H9 (cell line): Measurements from ENCODE around the gene RNU6-1. TPM values are rescaled to one million over a fixed set of nuclear protein-coding genes. Genes with fewer than 3 reads are reported as not detected.

Experiments used
- DNase-seq: peaks from one replicate; pipeline ENCODE4 v3.0.0-alpha.2; 2017
- H2AFZ ChIP-seq: one replicate; pipeline ENCODE4 v1.6.1; 2013; ENCODE audit warnings: mild to moderate bottlenecking, low read length, control low read depth, moderate library complexity
- H2AK5ac ChIP-seq: 2 replicates; pipeline ENCODE4 v1.6.1; 2013; ENCODE audit warnings: low read length, control low read depth, mixed read lengths; ENCODE audit not compliant: insufficient read length
- H2BK120ac ChIP-seq: one replicate; pipeline ENCODE4 v1.6.1; 2013; ENCODE audit warnings: low read depth, mild to moderate bottlenecking, low read length, control low read depth, inconsistent platforms; ENCODE audit not compliant: poor library complexity, severe bottlenecking
- H2BK12ac ChIP-seq: 2 replicates; pipeline ENCODE4 v1.6.1; 2013; ENCODE audit warnings: low read length, control low read depth, mixed read lengths, low read depth; ENCODE audit not compliant: insufficient read length
- H2BK15ac ChIP-seq: 2 replicates; pipeline ENCODE4 v1.6.1; 2013; ENCODE audit warnings: low read depth, low read length, control low read depth
- H2BK20ac ChIP-seq: one replicate; pipeline ENCODE4 v1.6.1; 2013; ENCODE audit warnings: low read depth, mild to moderate bottlenecking, low read length, control low read depth, inconsistent platforms; ENCODE audit not compliant: poor library complexity, severe bottlenecking
- H2BK5ac ChIP-seq: 2 replicates; pipeline ENCODE4 v1.6.1; 2013; ENCODE audit warnings: low read length, control low read depth, mixed read lengths; ENCODE audit not compliant: insufficient read length
- H3K14ac ChIP-seq: 2 replicates; pipeline ENCODE4 v1.6.1; 2013; ENCODE audit warnings: low read length, control low read depth; ENCODE audit not compliant: insufficient read depth
- H3K18ac ChIP-seq: 2 replicates; pipeline ENCODE4 v1.6.1; 2013; ENCODE audit warnings: low read depth, mild to moderate bottlenecking, mixed read lengths, low read length, control low read depth; ENCODE audit not compliant: insufficient read length
- H3K23ac ChIP-seq: 2 replicates; pipeline ENCODE4 v1.6.1; 2013; ENCODE audit warnings: low read length, control low read depth, mixed read lengths, low read depth; ENCODE audit not compliant: insufficient read length
- H3K23me2 ChIP-seq: 2 replicates; pipeline ENCODE4 v1.6.1; 2013; ENCODE audit warnings: low read depth, mild to moderate bottlenecking, mixed read lengths, low read length, control low read depth; ENCODE audit not compliant: insufficient read length, poor library complexity, severe bottlenecking
- H3K27ac ChIP-seq: 2 replicates; pipeline ENCODE4 v1.5.1; 2013; ENCODE audit warnings: low read length, control low read depth, mixed read lengths, low read depth; ENCODE audit not compliant: insufficient read length
- H3K27me3 ChIP-seq: 2 replicates; pipeline ENCODE4 v1.6.1; 2013; ENCODE audit warnings: low read length, control low read depth, inconsistent platforms; ENCODE audit not compliant: insufficient read depth
- H3K4ac ChIP-seq: 2 replicates; pipeline ENCODE4 v1.6.1; 2013; ENCODE audit warnings: low read depth, mild to moderate bottlenecking, control low read depth, inconsistent platforms, low read length, moderate library complexity
- H3K4me1 ChIP-seq: 2 replicates; pipeline ENCODE4 v1.6.1; 2013; ENCODE audit warnings: low read length, control low read depth, inconsistent platforms; ENCODE audit not compliant: insufficient read depth
- H3K4me2 ChIP-seq: 2 replicates; pipeline ENCODE4 v1.6.1; 2013; ENCODE audit warnings: low read length, control low read depth, mixed read lengths; ENCODE audit not compliant: insufficient read length, insufficient read depth
- H3K56ac ChIP-seq: 2 replicates; pipeline ENCODE4 v1.6.1; 2013; ENCODE audit warnings: low read depth, mild to moderate bottlenecking, mixed read lengths, low read length, control low read depth; ENCODE audit not compliant: insufficient read length
- H3K79me1 ChIP-seq: 2 replicates; pipeline ENCODE4 v1.6.1; 2013; ENCODE audit warnings: low read depth, mild to moderate bottlenecking, moderate library complexity, low read length, control low read depth, inconsistent platforms; ENCODE audit not compliant: insufficient read depth, poor library complexity, severe bottlenecking
- H3K79me2 ChIP-seq: 2 replicates; pipeline ENCODE4 v1.6.1; 2013; ENCODE audit warnings: low read length, control low read depth, inconsistent platforms; ENCODE audit not compliant: insufficient read depth
- H3K9ac ChIP-seq: 2 replicates; pipeline ENCODE4 v1.6.1; 2013; ENCODE audit warnings: low read length, control low read depth, mixed read lengths; ENCODE audit not compliant: insufficient read length; ENCODE audit errors: extremely low read depth
- H3K9me3 ChIP-seq: one replicate; pipeline ENCODE4 v1.6.1; 2013; ENCODE audit warnings: low read depth, low read length, inconsistent platforms; ENCODE audit not compliant: control insufficient read depth
- H3T11ph ChIP-seq: one replicate; pipeline ENCODE4 v1.6.1; 2013; ENCODE audit warnings: mild to moderate bottlenecking, low read length, control low read depth, inconsistent platforms
- H4K20me1 ChIP-seq: one replicate; pipeline ENCODE4 v1.6.1; 2013; ENCODE audit not compliant: control insufficient read depth, insufficient read length, insufficient read depth
- H4K5ac ChIP-seq: 2 replicates; pipeline ENCODE4 v1.6.1; 2013; ENCODE audit warnings: low read depth, mild to moderate bottlenecking, mixed read lengths, low read length, control low read depth; ENCODE audit not compliant: insufficient read length
- H4K8ac ChIP-seq: replicated peaks from 2 replicates; pipeline ENCODE4 v1.6.1; 2013; ENCODE audit warnings: low read length, control low read depth, mixed read lengths, low read depth; ENCODE audit not compliant: insufficient read length
- H4K91ac ChIP-seq: 2 replicates; pipeline ENCODE4 v1.6.1; 2013; ENCODE audit warnings: low read depth, mild to moderate bottlenecking, moderate library complexity, mixed read lengths, low read length, control low read depth; ENCODE audit not compliant: insufficient read length
- H3K27ac Mint-ChIP-seq, 3 experiments: 2 replicates in 2 of 3; 3 replicates in 1 of 3; pipeline ENCODE4 v1.8.0; 2020 to 2021; ENCODE audit warnings: mixed read lengths in 3 of 3, mild to moderate bottlenecking in 1 of 3, moderate library complexity in 1 of 3
- H3K27me3 Mint-ChIP-seq: 2 replicates; pipeline ENCODE4 v1.8.0; 2021; ENCODE audit warnings: low read depth, mild to moderate bottlenecking, moderate library complexity, mixed read lengths
- H3K36me3 Mint-ChIP-seq, 3 experiments: 2 replicates in 2 of 3; 3 replicates in 1 of 3; pipeline ENCODE4 v1.8.0; 2020 to 2021; ENCODE audit warnings: low read depth in 3 of 3, mixed read lengths in 3 of 3; ENCODE audit not compliant: insufficient read depth in 1 of 3
- H3K4me1 Mint-ChIP-seq, 2 experiments: 2 replicates each; pipeline ENCODE4 v1.8.0; 2020; ENCODE audit warnings: mixed read lengths in 2 of 2
- H3K4me3 Mint-ChIP-seq, 2 experiments: 2 replicates in 1 of 2; 3 replicates in 1 of 2; pipeline ENCODE4 v1.8.0; 2020 to 2021; ENCODE audit warnings: mild to moderate bottlenecking in 2 of 2, mixed read lengths in 2 of 2, moderate library complexity in 1 of 2
- H3K9me3 Mint-ChIP-seq, 2 experiments: 2 replicates in 1 of 2; 3 replicates in 1 of 2; pipeline ENCODE4 v1.8.0; 2020; ENCODE audit warnings: mild to moderate bottlenecking in 2 of 2, mixed read lengths in 2 of 2, moderate library complexity in 1 of 2
- WGBS: extraction: QIAGEN DNeasy Blood & Tissue Kit; methylation state at CpG from one replicate; pipeline ENCODE4 v1.1.7; 2013; ENCODE audit warnings: missing lambda C conversion rate, low lambda C conversion rate, mixed read lengths; ENCODE audit not compliant: insufficient read length; ENCODE audit errors: extremely low coverage; 5-methylcytosine and 5-hydroxymethylcytosine counted together
- total RNA-seq: library from RNA; stranded (reverse); gene quantifications from 2 replicates; pipeline ENCODE4 v1.2.1, GENCODE V29; 2021
- TF ChIP-seq, protein P1 (sequence below): fragments of 200-600 bp; sonication (generic); conservative IDR thresholded peaks from 3 replicates; pipeline ENCODE4 v1.8.0; 2021; ENCODE audit warnings: antibody characterized with exemption, mild to moderate bottlenecking

RNU6-1 gene
- total RNA-seq, 1 experiment from 2014 or later: not detected

DNA sequence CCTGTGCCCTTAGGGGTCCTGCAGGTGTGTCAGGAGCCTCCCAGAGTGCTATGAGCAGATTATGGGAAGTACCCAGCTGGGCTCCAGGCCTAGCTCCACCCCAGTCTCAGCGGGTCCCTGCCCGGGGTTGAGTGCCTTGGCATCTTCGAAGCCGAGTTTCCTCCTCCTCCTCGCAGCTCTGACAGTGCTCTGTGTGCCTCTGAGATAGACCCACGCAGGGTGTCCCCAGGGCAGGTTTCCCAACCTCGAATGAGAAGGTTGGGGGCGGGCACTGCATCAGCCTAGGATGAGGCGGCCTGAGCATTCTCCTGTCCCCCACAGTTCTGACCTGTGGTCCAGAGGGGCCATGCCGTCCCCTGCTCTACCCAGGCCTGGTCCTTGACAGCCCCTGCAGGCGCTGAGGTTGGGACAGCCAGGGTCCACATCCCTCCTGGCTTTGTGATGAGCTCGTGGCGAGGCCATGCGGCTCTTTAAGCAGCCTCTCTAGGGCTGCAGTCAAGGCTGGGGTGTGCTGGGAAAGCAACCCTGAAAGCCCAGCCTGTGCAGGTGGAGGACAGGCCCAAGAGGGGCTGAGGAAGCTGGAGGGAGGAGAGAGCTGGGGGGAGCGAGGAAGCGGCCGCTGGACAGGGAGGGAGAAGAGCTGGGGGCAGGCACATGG lies 34.7 kb downstream of the RNU6-1 start:
- TF ChIP-seq, protein P1, sequence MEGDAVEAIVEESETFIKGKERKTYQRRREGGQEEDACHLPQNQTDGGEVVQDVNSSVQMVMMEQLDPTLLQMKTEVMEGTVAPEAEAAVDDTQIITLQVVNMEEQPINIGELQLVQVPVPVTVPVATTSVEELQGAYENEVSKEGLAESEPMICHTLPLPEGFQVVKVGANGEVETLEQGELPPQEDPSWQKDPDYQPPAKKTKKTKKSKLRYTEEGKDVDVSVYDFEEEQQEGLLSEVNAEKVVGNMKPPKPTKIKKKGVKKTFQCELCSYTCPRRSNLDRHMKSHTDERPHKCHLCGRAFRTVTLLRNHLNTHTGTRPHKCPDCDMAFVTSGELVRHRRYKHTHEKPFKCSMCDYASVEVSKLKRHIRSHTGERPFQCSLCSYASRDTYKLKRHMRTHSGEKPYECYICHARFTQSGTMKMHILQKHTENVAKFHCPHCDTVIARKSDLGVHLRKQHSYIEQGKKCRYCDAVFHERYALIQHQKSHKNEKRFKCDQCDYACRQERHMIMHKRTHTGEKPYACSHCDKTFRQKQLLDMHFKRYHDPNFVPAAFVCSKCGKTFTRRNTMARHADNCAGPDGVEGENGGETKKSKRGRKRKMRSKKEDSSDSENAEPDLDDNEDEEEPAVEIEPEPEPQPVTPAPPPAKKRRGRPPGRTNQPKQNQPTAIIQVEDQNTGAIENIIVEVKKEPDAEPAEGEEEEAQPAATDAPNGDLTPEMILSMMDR: no peak
- Mint-ChIP-seq H3K4me3 (no peak overlapping the region), H3K36me3 (no peaks in the 10 kb centered on the region; a peak in 1 of 7 replicates), H3K27me3 (no peaks in the 10 kb centered on the region; the same call in 1 of the 2 replicates), H3K9me3 (no peaks in the 10 kb centered on the region), H3K27ac (no peak overlapping the region), H3K4me1 (peaks cover 14 to 24% of the 10 kb centered on the region in 2 experiments)
- Histone ChIP-seq H2BK15ac (no peak overlapping the region), H3K4ac (no peak overlapping the region), H3K27me3 (no peaks in the 10 kb centered on the region), H4K5ac (no peak overlapping the region), H3K27ac (no peak overlapping the region), H3K79me2 (no peaks in the 10 kb centered on the region), H3K23me2 (no peaks in the 10 kb centered on the region), H3K14ac (peak overlapping the region; percentile 62), H3K79me1 (no peaks in the 10 kb centered on the region), H2AFZ (no peak overlapping the region), H2BK12ac (no peak overlapping the region), H2AK5ac (no peak overlapping the region), H3K18ac (peak overlapping the region; percentile 54), H2BK5ac (no peak overlapping the region), H3K4me1 (peaks cover 2% of the 10 kb centered on the region; the same call in 1 of the 2 replicates), H3K9me3 (no peaks in the 10 kb centered on the region), H2BK120ac (no peak overlapping the region), H4K20me1 (no peaks in the 10 kb centered on the region), H3K4me2 (no peak overlapping the region), H3T11ph (no peak overlapping the region), H3K56ac (no peak overlapping the region), H2BK20ac (no peak overlapping the region), H4K91ac (peak overlapping the region; percentile 56), H4K8ac (no peak overlapping the region), H3K23ac (no peak overlapping the region), H3K9ac (no peak overlapping the region)
- DNase-seq: no peak
- no CpG with 5 or more reads among the region's 17 CpGs for whole genome bisulfite sequencing
